ENCODE measurements around the gene HIP1R.

HIP1R gene

GRCh38 chr12:122869207-122869973 lies 34.1 kb downstream of the HIP1R start:
- H3K4me3 ChIP-seq (replicated peaks; ENCODE audit: low read depth, low read length) = no peak overlapping the region
- no peak for DNase-seq (ENCODE audit: extremely low read depth, low read depth)
- no peak for TF ChIP-seq CTCF (IDR thresholded peaks at IDR 0.05; ENCODE audit: low read depth, low read length, missing control alignments)

- DNase-seq (ENCODE audit: extremely low read depth, low read depth) = no peak
- TF ChIP-seq CTCF (IDR thresholded peaks at IDR 0.05; ENCODE audit: low read depth, low read length, missing control alignments) = no peak
- no peak overlapping the region for H3K4me3 ChIP-seq (replicated peaks; ENCODE audit: low read depth, low read length)
Observed at GRCh38 chr12:122870163-122870842, 35.0 kb downstream of the HIP1R start.

GRCh38 chr12:122870867-122871664 lies 35.8 kb downstream of the HIP1R start:
- no peak for TF ChIP-seq CTCF (IDR thresholded peaks at IDR 0.05; ENCODE audit: low read depth, low read length, missing control alignments)
- no peak for DNase-seq (ENCODE audit: extremely low read depth, low read depth)
- H3K4me3 ChIP-seq (replicated peaks; ENCODE audit: low read depth, low read length) = peak overlapping the region; percentile 41

- no peak for TF ChIP-seq CTCF (IDR thresholded peaks at IDR 0.05; ENCODE audit: low read depth, low read length, missing control alignments)
- DNase-seq (ENCODE audit: extremely low read depth, low read depth) = no peak
- H3K4me3 ChIP-seq (replicated peaks; ENCODE audit: low read depth, low read length) = peak overlapping the region; percentile 41
Observed at GRCh38 chr12:122871851-122872780, 36.9 kb downstream of the HIP1R start.

- TF ChIP-seq CTCF (IDR thresholded peaks at IDR 0.05; ENCODE audit: low read depth, low read length, missing control alignments) = peak; percentile 4
- no peak for DNase-seq (ENCODE audit: extremely low read depth, low read depth)
- no peak overlapping the region; the same call in 1 of the 2 replicates for H3K4me3 ChIP-seq (replicated peaks; ENCODE audit: low read depth, low read length)
Observed at GRCh38 chr12:122872815-122873361, 37.6 kb downstream of the HIP1R start.

- no peak for DNase-seq (ENCODE audit: extremely low read depth, low read depth)
- no peak for TF ChIP-seq CTCF (IDR thresholded peaks at IDR 0.05; ENCODE audit: low read depth, low read length, missing control alignments)
- H3K4me3 ChIP-seq (replicated peaks; ENCODE audit: low read depth, low read length) = no peak overlapping the region
Observed at GRCh38 chr12:122873540-122873939, 38.3 kb downstream of the HIP1R start.

All from HFF-Myc (cell line).